Activated naive CD8-positive, alpha-beta T cell treated with anti-CD3 and anti-CD28 coated beads, Interleukin-2, amount 50 U/mL, for 16 hours (primary cell): ENCODE results near the gene KRTAP12-1.
"Not testable (repeated sequence)": the region's sequence is repeated elsewhere in the genome, so short reads cannot be mapped to it uniquely, and the experiment has no call there.

ENCODE experiments used
- DNase-seq: peaks from one replicate; pipeline ENCODE4 v3.0.0-alpha.2; 2020; ENCODE audit warnings: low read depth, low spot score

Gene KRTAP12-1

GRCh38 chr21:44697811-44698734 lies 16.1 kb upstream of the KRTAP12-1 start:
- DNase-seq = no peak

GRCh38 chr21:44697172-44697810 lies 15.3 kb upstream of the KRTAP12-1 start, which contains the start of gene KRTAP10-12:
Gene KRTAP10-12 (plus strand): TSS chr21:44697172. CDS start chr21:44697202, 30 bp downstream.
- not testable (repeated sequence) for DNase-seq

GRCh38 chr21:44696572-44696971 lies 14.6 kb upstream of the KRTAP12-1 start:
- DNase-seq = no peak

- no peak for DNase-seq
Measured at GRCh38 chr21:44695641-44696040, 13.7 kb upstream of the KRTAP12-1 start.

GRCh38 chr21:44695184-44695583 lies 13.2 kb upstream of the KRTAP12-1 start:
- no peak for DNase-seq

GRCh38 chr21:44694776-44695175 lies 12.8 kb upstream of the KRTAP12-1 start:
- no peak for DNase-seq

GRCh38 chr21:44692798-44693512 lies 11.0 kb upstream of the KRTAP12-1 start:
- no peak for DNase-seq

- DNase-seq = no peak
Measured at GRCh38 chr21:44691686-44692085, 9.7 kb upstream of the KRTAP12-1 start.

- not testable (repeated sequence) for DNase-seq
Measured at GRCh38 chr21:44689740-44690139, 7.8 kb upstream of the KRTAP12-1 start.

- DNase-seq = no peak
Measured at GRCh38 chr21:44687671-44688070, 5.7 kb upstream of the KRTAP12-1 start.

GRCh38 chr21:44686843-44687561 lies 5.0 kb upstream of the KRTAP12-1 start:
- DNase-seq = no peak

- DNase-seq = no peak
Measured at GRCh38 chr21:44686000-44686781, 4.2 kb upstream of the KRTAP12-1 start.

- DNase-seq = not testable (repeated sequence)
Measured at GRCh38 chr21:44685050-44685449, 3.1 kb upstream of the KRTAP12-1 start.

GRCh38 chr21:44684483-44684882 lies 2.5 kb upstream of the KRTAP12-1 start:
- no peak for DNase-seq

- no peak for DNase-seq
Measured at GRCh38 chr21:44684077-44684476, 2.1 kb upstream of the KRTAP12-1 start.

- DNase-seq = no peak
Measured at GRCh38 chr21:44682580-44683151, 703 bp upstream of the KRTAP12-1 start.

- DNase-seq = no peak
Measured at GRCh38 chr21:44681152-44681551, 811 bp downstream of the KRTAP12-1 start.

- no peak for DNase-seq
Measured at GRCh38 chr21:44677881-44678280, 4.1 kb downstream of the KRTAP12-1 start.

GRCh38 chr21:44671911-44672310 lies 10.1 kb downstream of the KRTAP12-1 start:
- DNase-seq = no peak
